HG03460 (cell line): ENCODE results near the gene WWTR1.

Source experiments
- ATAC-seq: cut with Tn5 transposase; IDR thresholded peaks from one replicate; pipeline ENCODE4 v1.9.1; 2021; ENCODE audit not compliant: unreplicated experiment

WWTR1 gene

GRCh38 chr3:149655826-149656574, 1.8 kb downstream of the WWTR1 start:
- ATAC-seq, result no peak

GRCh38 chr3:149654188-149654601, 3.6 kb downstream of the WWTR1 start:
- no peak for ATAC-seq

- no peak for ATAC-seq
Observed at GRCh38 chr3:149653564-149653963, 4.3 kb downstream of the WWTR1 start.

- no peak for ATAC-seq
Observed at GRCh38 chr3:149653136-149653535, 4.7 kb downstream of the WWTR1 start.

GRCh38 chr3:149650828-149651227, 7.0 kb downstream of the WWTR1 start:
- ATAC-seq, result no peak

GRCh38 chr3:149648525-149648924, 9.3 kb downstream of the WWTR1 start:
- no peak for ATAC-seq

GRCh38 chr3:149647812-149648211, 10.0 kb downstream of the WWTR1 start:
- no peak for ATAC-seq

- no peak for ATAC-seq
Observed at GRCh38 chr3:149647285-149647684, 10.5 kb downstream of the WWTR1 start.

- ATAC-seq, result no peak
Observed at GRCh38 chr3:149646181-149646766, 11.6 kb downstream of the WWTR1 start.

- no peak for ATAC-seq
Observed at GRCh38 chr3:149643963-149644362, 13.9 kb downstream of the WWTR1 start.

- no peak for ATAC-seq
Observed at GRCh38 chr3:149643482-149643798, 14.4 kb downstream of the WWTR1 start.

GRCh38 chr3:149640976-149641728, 16.7 kb downstream of the WWTR1 start:
- no peak for ATAC-seq

- ATAC-seq, result no peak
Observed at GRCh38 chr3:149639093-149639486, 18.7 kb downstream of the WWTR1 start.

GRCh38 chr3:149638228-149639092, 19.4 kb downstream of the WWTR1 start:
- ATAC-seq, result no peak

GRCh38 chr3:149635396-149635795, 22.4 kb downstream of the WWTR1 start:
- no peak for ATAC-seq

- no peak for ATAC-seq
Observed at GRCh38 chr3:149634573-149634972, 23.3 kb downstream of the WWTR1 start.

GRCh38 chr3:149634072-149634471, 23.8 kb downstream of the WWTR1 start:
- no peak for ATAC-seq

GRCh38 chr3:149632225-149632624, 25.6 kb downstream of the WWTR1 start:
- no peak for ATAC-seq

- no peak for ATAC-seq
Observed at GRCh38 chr3:149630806-149631205, 27.0 kb downstream of the WWTR1 start.

GRCh38 chr3:149628957-149629670, 28.7 kb downstream of the WWTR1 start:
- ATAC-seq, result no peak

- ATAC-seq, result no peak
Observed at GRCh38 chr3:149626671-149627070, 31.2 kb downstream of the WWTR1 start.
